HepG2 (cell line): ENCODE measurements around the gene SLC17A3. TPM values are rescaled to one million over a fixed set of nuclear protein-coding genes. Genes with fewer than 3 reads are reported as not detected.

ENCODE experiments used
- EP300 ChIP-seq, 3 experiments: sonication (generic) in 1 of 3; formaldehyde crosslinking in 1 of 3; IDR thresholded peaks; 2 replicates each; pipeline versions ENCODE4 v1.5.1 to v1.6.1; 2011 to 2020; ENCODE audit warnings: low read depth in 2 of 3, low read length in 2 of 3, borderline replicate concordance in 1 of 3, improper control_type of control experiment in 1 of 3, mild to moderate bottlenecking in 1 of 3, missing genetic modification reagents in 1 of 3, moderate library complexity in 1 of 3
- FOXJ3 ChIP-seq: sonication (generic); formaldehyde crosslinking; IDR thresholded peaks from 2 replicates; pipeline ENCODE4 v1.4.0; 2020; ENCODE audit warnings: missing genetic modification reagents, mild to moderate bottlenecking, borderline replicate concordance
- GATAD2A ChIP-seq: IDR thresholded peaks from 2 replicates; pipeline ENCODE4 v1.6.1; 2016
- GMEB1 ChIP-seq: sonication (generic); formaldehyde crosslinking; IDR thresholded peaks from 2 replicates; pipeline ENCODE4 v1.5.1; 2020; ENCODE audit warnings: missing genetic modification reagents, mild to moderate bottlenecking, borderline replicate concordance
- HNF4G ChIP-seq, 2 experiments: sonication (generic) in 1 of 2; formaldehyde crosslinking in 1 of 2; IDR thresholded peaks; 2 replicates each; pipeline versions ENCODE4 v1.4.0 to v1.6.1; 2011 to 2020; ENCODE audit warnings: borderline replicate concordance in 2 of 2, low read depth in 2 of 2, mild to moderate bottlenecking in 2 of 2, low read length in 1 of 2, missing genetic modification reagents in 1 of 2, moderate library complexity in 1 of 2
- KAT2B ChIP-seq: fragments of 150-350 bp; IDR thresholded peaks from 2 replicates; pipeline ENCODE4 v1.6.1; 2014; ENCODE audit warnings: low read depth, low read length, borderline replicate concordance
- MED1 ChIP-seq: sonication (generic); formaldehyde crosslinking; IDR thresholded peaks from 2 replicates; pipeline ENCODE4 v1.4.0; 2020; ENCODE audit warnings: missing genetic modification reagents
- NFRKB ChIP-seq: fragments of 450-650 bp; IDR thresholded peaks from 2 replicates; pipeline ENCODE4 v1.6.1; 2017
- NR2F6 ChIP-seq, 2 experiments: IDR thresholded peaks; 2 replicates each; pipeline ENCODE4 v1.6.1; 2016; ENCODE audit warnings: antibody characterized with exemption in 1 of 2, mild to moderate bottlenecking in 1 of 2
- NR3C1 ChIP-seq: sonication (generic); formaldehyde crosslinking; IDR thresholded peaks from 2 replicates; pipeline ENCODE4 v1.4.0; 2020; ENCODE audit warnings: missing genetic modification reagents
- PHF21A ChIP-seq: sonication (generic); formaldehyde crosslinking; IDR thresholded peaks from 2 replicates; pipeline ENCODE4 v1.5.0; 2020; ENCODE audit warnings: mild to moderate bottlenecking, missing genetic modification reagents
- WIZ ChIP-seq: sonication (generic); formaldehyde crosslinking; IDR thresholded peaks from 2 replicates; pipeline ENCODE4 v1.5.1; 2020; ENCODE audit warnings: mild to moderate bottlenecking, missing genetic modification reagents
- ZNF235 ChIP-seq: sonication (generic); formaldehyde crosslinking; IDR thresholded peaks from 2 replicates; pipeline ENCODE4 v1.8.1; 2023; ENCODE audit warnings: mild to moderate bottlenecking, missing genetic modification reagents, borderline replicate concordance
- ZNF253 ChIP-seq: sonication (generic); formaldehyde crosslinking; IDR thresholded peaks from 2 replicates; pipeline ENCODE4 v1.8.0; 2022; ENCODE audit warnings: mild to moderate bottlenecking, missing genetic modification reagents, borderline replicate concordance
- ZUFSP ChIP-seq: sonication (generic); formaldehyde crosslinking; IDR thresholded peaks from 2 replicates; pipeline ENCODE4 v1.9.0; 2021; ENCODE audit warnings: missing genetic modification reagents, mild to moderate bottlenecking, borderline replicate concordance
- polyA plus RNA-seq, 8 experiments: library from polyadenylated mRNA; depleted of rRNA in 3 of 8; stranded (reverse) in 7 of 8; unstranded in 1 of 8; fragments of >200 nt; fragmentation: Illumina TruSeq in 4 of 8; extraction: Trizol in 4 of 8; gene quantifications; 2 replicates each; pipeline versions ENCODE4 v1.2.1 to v1.2.3, GENCODE V29; 2011 to 2016; ENCODE audit warnings: low read depth in 4 of 8, missing spikeins in 1 of 8, mixed read lengths in 1 of 8; ENCODE audit not compliant: insufficient read depth in 1 of 8
- total RNA-seq, 5 experiments: library from RNA; depleted of rRNA; stranded (reverse); fragments of >200 nt; fragmentation: Illumina TruSeq; extraction: Trizol; gene quantifications; 2 replicates each; pipeline ENCODE4 v1.2.3, GENCODE V29; 2016; ENCODE audit warnings: low read depth in 1 of 5
- TF ChIP-seq, protein P1 (sequence below): IDR thresholded peaks from 2 replicates; pipeline ENCODE4 v1.4.0; 2020; ENCODE audit warnings: mild to moderate bottlenecking, missing genetic modification reagents
- TF ChIP-seq, protein P2 (sequence below): sonication (generic); formaldehyde crosslinking; IDR thresholded peaks from 2 replicates; pipeline ENCODE4 v1.5.1; 2020; ENCODE audit warnings: mild to moderate bottlenecking, moderate library complexity, missing genetic modification reagents

SLC17A3 gene
- total and polyA plus RNA-seq, 2 of the 13 experiments (the other 11 are each of a cell fraction or from before 2014, with no cell fraction given), result 0.09 to 0.11 TPM

GRCh38 chr6:25833136-25833535 is 40.9 kb downstream of the SLC17A3 start (continued):
- no peak for TF ChIP-seq WIZ
- TF ChIP-seq NFRKB, result no peak
- no peak for TF ChIP-seq KAT2B
- TF ChIP-seq, protein P1, sequence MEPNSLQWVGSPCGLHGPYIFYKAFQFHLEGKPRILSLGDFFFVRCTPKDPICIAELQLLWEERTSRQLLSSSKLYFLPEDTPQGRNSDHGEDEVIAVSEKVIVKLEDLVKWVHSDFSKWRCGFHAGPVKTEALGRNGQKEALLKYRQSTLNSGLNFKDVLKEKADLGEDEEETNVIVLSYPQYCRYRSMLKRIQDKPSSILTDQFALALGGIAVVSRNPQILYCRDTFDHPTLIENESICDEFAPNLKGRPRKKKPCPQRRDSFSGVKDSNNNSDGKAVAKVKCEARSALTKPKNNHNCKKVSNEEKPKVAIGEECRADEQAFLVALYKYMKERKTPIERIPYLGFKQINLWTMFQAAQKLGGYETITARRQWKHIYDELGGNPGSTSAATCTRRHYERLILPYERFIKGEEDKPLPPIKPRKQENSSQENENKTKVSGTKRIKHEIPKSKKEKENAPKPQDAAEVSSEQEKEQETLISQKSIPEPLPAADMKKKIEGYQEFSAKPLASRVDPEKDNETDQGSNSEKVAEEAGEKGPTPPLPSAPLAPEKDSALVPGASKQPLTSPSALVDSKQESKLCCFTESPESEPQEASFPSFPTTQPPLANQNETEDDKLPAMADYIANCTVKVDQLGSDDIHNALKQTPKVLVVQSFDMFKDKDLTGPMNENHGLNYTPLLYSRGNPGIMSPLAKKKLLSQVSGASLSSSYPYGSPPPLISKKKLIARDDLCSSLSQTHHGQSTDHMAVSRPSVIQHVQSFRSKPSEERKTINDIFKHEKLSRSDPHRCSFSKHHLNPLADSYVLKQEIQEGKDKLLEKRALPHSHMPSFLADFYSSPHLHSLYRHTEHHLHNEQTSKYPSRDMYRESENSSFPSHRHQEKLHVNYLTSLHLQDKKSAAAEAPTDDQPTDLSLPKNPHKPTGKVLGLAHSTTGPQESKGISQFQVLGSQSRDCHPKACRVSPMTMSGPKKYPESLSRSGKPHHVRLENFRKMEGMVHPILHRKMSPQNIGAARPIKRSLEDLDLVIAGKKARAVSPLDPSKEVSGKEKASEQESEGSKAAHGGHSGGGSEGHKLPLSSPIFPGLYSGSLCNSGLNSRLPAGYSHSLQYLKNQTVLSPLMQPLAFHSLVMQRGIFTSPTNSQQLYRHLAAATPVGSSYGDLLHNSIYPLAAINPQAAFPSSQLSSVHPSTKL (CRISPR knock-in tag), result peak; percentile 56
- TF ChIP-seq, protein P2, sequence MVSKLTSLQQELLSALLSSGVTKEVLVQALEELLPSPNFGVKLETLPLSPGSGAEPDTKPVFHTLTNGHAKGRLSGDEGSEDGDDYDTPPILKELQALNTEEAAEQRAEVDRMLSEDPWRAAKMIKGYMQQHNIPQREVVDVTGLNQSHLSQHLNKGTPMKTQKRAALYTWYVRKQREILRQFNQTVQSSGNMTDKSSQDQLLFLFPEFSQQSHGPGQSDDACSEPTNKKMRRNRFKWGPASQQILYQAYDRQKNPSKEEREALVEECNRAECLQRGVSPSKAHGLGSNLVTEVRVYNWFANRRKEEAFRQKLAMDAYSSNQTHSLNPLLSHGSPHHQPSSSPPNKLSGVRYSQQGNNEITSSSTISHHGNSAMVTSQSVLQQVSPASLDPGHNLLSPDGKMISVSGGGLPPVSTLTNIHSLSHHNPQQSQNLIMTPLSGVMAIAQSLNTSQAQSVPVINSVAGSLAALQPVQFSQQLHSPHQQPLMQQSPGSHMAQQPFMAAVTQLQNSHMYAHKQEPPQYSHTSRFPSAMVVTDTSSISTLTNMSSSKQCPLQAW, result peak; percentile 43; the same call in 1 of the 2 replicates
- TF ChIP-seq PHF21A (CRISPR knock-in tag), result 0 out of 2 replicates have a peak, but pooled peaks have one; percentile 32
- TF ChIP-seq GMEB1 (CRISPR knock-in tag), result no peak
- 0 out of 2 replicates have a peak, but pooled peaks have one; percentile 25 for TF ChIP-seq FOXJ3 (CRISPR knock-in tag)
- TF ChIP-seq MED1 (CRISPR knock-in tag), result peak; percentile 59; the same call in 1 of the 2 replicates
- peak; percentile 76 for TF ChIP-seq HNF4G (IDR thresholded peaks at IDR 0.05; ENCODE audit: borderline replicate concordance, low read depth, low read length)
- peak; percentile 39; the same call in 1 of the 2 replicates for TF ChIP-seq HNF4G (CRISPR knock-in tag; IDR thresholded peaks at IDR 0.05; ENCODE audit: borderline replicate concordance, low read depth)
- TF ChIP-seq NR3C1 (CRISPR knock-in tag), result no peak
- peak; percentile 39; the same call in 1 of the 2 replicates for TF ChIP-seq GATAD2A (CRISPR knock-in tag)
- TF ChIP-seq ZNF253, result no peak
- peak; percentile 69; the same call in 1 of the 2 replicates for TF ChIP-seq NR2F6 (IDR thresholded peaks at IDR 0.05)
- peak; percentile 54 for TF ChIP-seq NR2F6 (CRISPR knock-in tag; IDR thresholded peaks at IDR 0.05)
- no peak for TF ChIP-seq ZUFSP
- TF ChIP-seq EP300 (IDR thresholded peaks at IDR 0.05; ENCODE audit: low read depth in 2 of 2, low read length in 2 of 2), result peak in 1 of 2 experiments; percentile 71; a peak in 2 of 4 replicates
- no peak for TF ChIP-seq EP300 (CRISPR knock-in tag; IDR thresholded peaks at IDR 0.05; ENCODE audit: borderline replicate concordance)
- no peak for TF ChIP-seq ZNF235 (CRISPR knock-in tag)
